Measurements from ENCODE around the gene ACAA2.
"Not testable (repeated sequence)": the region's sequence is repeated elsewhere in the genome, so short reads cannot be mapped to it uniquely, and the experiment has no call there.

Gene ACAA2

DNA sequence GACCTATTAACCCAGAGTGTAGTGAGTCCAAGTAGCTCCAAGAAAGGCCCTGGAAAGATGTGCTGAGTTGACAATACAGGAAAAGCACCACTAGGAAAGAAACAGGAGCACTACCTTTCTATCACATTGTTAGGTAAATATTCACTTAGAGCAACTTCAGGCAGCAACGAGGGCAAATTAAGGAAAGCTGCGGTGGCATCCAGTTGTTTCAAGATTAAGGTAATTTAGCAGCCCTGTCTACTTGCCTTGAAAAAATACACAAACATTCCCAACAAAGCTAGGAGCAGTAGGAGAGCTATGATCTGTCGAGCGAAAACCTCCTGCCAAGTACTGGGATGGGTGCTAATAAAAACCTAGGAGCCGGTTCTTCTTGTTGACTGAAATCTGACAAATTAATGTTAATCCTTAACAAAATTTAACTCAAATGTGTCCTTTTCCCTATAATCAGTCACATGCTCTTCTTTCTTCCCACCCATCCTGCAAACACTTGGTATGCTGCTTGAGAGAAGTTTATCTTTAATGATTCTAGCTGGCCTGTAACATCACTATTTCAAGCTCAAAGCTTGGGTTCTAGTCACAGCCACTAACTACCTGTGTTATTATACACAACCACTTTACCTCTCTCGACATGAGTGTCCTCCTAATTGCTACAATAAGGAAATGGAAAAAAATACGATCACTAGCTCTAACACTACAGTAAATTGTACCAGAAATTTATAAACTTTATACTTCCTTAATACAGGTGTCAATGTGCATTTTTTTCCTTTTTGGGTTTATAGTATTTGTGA, 2.0 kb downstream of the ACAA2 start:
- DNase-seq (ENCODE audit: low read depth, low spot score): no peak

DNA sequence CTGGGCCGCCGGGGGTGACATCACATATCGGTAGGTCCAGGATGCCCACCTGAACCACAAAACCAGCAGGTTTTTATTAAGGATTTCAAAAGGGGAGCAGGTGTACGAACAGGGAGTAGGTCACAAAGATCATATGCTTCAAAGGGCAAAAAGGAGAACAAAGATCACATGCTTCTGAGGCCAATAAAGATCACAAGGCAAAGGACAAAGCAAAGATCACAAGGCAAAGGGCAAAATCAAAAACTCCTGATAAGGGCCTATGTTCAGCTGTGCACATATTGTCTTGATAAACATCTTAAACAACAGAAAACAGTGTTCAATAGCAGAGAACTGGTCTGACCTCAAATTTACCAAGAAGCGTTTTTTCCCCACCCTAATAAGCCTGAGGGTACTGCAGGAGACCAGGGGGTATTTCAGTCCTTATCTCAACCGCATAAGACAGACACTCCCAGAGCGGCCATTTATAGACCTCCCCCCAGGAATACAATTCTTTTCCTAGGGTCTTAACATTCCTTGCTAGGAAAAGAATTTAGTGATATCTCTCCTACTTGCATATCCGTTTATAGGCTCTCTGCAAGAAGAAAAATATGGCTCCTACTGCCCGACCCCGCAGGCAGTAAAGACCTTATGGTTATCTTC, 4.7 kb downstream of the ACAA2 start:
- DNase-seq (ENCODE audit: low read depth, low spot score): not testable (repeated sequence)

DNA sequence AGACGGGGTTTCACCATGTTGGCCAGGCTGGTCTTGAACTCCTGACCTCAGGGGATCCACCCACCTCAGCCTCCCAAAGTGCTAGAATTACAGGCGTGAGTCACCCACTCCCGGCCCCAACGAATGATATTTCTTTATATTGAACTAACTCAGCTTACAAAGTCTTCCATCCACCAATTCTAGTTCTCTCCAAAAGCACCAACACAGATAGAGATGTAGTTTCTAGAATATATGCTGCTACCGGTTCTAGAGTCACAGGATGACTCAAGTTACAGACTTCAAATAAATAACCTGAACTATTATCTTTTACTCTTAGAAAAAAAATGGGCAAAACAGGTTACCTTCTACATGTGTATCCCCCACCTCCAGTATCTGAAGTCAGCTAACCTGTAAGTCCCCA, 9.2 kb downstream of the ACAA2 start:
- no peak for DNase-seq (ENCODE audit: low read depth, low spot score)

DNA sequence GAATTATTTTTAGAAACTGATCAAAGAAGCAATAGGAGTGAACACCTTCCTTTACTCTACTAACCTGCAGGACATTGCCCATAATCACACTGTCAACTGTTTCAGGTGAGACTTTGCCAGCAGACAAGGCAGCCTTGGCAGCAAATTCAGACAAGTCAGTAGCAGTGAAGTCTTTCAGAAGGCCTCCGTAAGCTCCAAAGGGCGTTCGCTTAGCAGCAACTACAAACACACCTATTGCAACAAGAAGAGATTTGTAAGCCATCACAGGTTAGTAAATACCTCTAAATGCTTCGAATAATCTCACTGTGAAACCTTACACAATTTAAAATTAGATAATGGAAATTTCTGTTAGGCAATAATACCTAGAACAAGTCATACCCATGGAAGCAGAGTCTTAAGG, 10.7 kb downstream of the ACAA2 start:
- DNase-seq (ENCODE audit: low read depth, low spot score): no peak

DNA sequence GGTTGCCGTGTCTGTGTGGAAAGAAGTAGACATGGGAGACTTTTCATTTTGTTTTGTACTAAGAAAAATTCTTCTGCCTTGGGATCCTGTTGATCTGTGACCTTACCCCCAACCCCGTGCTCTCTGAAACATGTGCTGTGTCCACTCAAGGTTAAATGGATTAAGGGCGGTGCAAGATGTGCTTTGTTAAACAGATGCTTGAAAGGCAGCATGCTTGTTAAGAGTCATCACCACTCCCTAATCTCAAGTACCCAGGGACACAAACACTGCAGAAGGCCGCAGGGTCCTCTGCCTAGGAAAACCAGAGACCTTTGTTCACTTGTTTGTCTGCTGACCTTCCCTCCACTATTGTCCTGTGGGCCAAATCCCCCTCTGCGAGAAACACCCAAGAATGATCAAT, 12.8 kb downstream of the ACAA2 start:
- DNase-seq (ENCODE audit: low read depth, low spot score): not testable (repeated sequence)

DNA sequence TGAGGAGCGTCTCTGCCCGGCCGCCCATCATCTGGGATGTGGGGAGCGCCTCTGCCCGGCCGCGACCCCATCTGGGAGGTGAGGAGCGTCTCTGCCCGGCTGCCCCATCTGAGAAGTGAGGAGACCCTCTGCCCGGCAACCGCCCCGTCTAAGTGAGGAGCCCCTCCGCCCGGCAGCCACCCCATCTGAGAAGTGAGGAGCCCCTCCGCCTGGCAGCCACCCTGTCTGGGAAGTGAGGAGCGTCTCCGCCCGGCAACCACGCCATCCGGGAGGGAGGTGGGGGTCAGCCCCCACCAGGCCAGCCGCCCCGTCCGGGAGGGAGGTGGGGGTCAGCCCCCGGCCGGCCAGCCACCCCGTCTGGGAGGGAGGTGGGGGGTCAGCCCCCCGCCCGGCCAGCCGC, 13.5 kb downstream of the ACAA2 start:
- not testable (repeated sequence) for DNase-seq (ENCODE audit: low read depth, low spot score)

DNA sequence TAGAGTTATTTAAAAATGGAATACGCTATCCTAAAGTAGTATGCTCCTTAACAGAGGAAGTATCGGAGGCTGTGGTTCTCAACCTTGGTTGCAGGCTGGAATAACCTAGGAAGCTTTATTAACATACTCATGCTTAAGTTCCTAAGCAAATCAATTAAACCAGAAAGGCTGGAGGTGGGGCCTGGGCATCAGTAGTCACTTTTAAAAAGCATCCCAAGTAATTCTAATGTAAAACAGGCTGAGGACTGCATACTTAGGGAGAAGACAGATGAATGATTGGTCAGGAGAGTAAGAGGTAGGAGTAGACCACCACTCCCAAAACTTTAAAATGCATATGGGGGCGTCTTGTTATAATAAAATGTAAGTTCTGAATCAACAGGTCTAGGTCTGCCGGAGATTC, 15.3 kb downstream of the ACAA2 start:
- DNase-seq (ENCODE audit: low read depth, low spot score): no peak

DNA sequence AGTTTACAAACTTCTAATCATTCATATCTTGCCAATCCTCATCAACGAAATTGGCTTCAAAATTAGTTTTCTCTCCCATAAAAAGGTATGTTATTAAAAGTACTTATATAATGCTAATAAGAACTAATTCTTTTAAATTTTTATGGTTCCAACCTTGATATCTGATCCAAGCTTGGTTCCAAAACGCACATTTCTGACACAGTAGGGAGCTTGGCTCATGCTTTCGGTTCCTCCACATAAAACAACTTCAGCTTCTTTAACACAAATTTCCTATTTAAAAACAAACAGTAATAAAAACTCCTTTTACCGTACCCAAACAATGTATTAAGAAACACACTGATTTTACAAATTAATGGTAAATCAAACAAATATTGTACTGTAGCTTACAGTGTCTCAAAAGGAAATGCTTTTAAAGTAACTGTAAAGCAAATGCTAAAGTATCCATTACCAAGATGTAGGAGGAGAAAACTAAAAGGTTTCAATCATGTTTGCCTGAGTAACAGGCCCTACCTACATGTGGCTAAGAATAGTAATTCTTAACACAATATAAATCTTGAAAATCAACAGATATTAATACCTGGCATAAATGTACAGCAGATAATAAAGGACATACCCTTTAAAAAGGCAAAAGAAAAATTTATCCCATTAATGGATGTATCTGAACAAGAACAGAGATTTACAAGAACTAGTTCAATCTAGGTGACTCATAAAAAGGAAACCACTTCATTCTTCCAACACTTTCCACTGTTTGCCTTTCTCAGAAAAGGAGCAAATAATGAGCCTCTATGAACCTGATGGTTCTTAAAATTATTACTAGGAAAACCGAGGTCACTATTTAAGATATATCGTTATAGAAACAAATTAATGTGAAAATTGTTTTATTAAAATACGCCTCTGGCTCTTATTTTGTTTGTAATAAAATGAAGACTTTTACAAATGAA, 17.5 kb downstream of the ACAA2 start:
- no peak for DNase-seq (ENCODE audit: low read depth, low spot score)

DNA sequence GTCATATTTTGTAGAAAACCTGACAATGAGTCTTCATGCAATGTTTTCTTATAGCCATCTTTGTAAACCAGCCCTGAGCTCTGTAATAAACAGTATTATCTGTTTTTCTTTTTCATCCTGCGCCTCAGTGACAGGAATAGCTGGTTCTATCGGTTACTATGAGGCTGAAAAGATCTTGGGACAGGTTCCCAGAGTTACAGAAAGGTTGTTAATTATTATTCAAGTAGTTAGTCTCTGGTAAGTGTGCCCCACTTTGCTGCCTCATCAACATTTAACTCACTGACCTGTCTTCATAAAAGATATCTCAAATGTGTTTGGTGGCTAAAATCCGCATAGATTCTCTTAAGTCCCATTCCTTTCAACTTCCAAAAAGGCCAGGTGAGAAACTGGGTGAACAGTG, 18.6 kb downstream of the ACAA2 start:
- no peak for DNase-seq (ENCODE audit: low read depth, low spot score)

DNA sequence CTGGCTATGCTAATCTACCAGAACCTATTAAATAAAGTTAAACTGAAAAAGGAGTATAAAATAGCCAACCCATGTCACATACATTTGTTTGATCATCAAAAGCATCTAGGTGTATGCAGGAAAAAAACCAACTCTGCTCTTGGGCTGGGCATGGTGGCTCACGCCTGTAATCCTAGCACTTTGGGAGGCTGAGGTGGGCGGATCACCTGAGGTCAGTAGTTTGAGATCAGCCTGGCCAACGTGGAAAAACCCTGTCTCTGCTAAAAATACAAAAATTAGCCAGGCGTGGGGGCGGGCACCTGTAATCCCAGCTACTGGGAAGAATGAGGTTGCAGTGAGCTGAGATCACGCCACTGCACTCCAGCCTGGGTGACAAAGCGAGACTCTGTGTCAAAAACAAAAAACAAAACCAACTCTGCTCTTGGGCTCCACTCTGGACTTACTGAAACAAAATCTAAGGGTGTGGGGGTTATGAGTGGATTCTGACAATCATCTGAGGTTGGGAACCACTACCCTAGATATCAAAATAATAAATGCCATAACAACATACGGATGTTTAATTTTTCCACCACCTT, 23.7 kb downstream of the ACAA2 start:
- DNase-seq (ENCODE audit: low read depth, low spot score): not testable (repeated sequence)

DNA sequence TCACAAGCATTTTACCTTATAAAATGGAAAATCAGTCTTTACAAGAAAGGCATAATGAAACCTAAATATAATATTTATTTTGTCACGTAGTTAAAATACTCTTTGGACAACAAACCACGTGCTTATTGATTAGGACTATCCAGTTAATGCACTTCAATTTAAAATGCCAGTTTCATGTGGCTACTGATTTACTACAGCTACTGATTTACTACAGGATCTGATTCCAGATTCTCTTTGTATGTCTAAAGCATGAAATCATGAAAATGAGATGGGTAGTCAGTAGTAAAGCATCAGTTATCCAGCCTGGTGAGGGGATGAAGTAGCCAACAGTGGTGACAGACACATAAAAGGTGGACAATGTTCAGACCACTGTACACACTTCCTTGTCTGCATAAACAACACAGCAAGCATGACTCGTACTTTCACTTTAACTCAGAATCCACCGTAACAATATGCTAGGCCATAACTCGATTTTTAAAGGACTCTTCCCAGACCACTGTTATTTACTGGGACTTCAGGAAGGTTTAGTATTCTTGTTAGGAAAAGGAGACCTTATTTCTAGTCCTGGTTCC, 24.9 kb downstream of the ACAA2 start:
- no peak for DNase-seq (ENCODE audit: low read depth, low spot score)

DNA sequence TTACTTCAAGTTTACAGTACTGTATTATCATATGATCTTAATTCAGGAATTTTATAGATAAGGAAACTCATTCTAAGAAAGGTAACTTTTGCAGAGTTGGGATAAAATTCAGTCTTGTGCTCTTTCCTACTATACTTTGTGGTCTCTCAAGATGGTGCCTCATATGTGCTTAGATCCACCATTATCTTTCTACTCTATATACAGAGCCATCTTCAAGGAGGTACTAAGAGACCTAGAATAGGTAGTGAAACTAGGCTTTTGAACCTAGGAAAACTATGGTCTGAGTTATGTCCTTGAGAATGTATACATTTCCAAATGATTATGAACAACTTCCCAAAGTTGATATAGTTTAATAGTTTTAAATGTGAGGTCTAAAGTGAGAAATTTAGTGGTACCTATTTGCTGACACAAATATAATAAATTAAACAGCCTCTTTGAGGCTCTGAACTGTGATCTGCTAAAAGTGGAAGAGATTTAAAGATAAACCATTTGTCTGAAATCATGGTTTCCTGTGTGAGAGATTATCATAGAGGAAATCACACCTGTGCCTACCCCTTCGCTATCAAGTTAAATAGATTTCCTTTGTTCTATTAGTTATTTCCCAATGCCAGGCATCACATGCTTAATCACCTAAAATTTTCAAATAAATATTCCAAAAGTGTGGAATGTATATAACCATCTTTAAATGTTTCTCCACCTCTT, 27.2 kb downstream of the ACAA2 start:
- no peak for DNase-seq (ENCODE audit: low read depth, low spot score)

DNA sequence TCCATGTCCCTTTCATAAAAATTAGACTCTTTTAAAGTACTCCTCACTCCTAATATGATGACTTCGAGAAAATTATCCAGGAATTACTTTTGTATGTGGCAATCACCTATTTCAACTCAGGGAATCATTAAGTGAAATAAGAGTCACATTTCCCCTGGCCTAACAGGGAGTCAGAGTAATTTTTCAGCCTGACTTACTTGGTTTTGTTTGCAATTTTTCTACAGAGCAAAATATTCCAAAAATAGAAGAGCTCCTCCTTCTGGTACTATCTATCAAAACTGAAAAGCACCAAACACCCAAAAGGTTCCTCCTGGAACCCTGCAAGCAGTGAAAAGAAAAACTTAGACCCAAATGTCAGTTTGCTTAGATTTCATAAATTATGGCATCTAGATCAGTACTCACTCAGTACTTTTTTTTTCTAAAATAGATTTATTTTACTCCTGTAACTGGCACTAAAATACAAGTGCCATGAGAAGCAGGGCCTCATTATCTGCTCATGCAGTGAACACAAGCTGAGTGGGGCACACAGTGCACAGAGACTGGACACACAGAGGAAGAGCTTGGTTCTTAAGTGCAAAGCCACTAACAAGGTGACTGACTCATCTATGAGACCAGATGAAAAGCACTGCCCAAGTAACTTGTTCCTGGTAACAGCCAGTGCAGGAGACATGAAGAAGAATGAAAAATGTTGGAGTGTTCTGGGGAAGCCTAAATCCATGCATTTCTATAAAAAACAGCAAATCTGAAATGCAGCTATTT, 28.7 kb downstream of the ACAA2 start:
- DNase-seq (ENCODE audit: low read depth, low spot score): no peak

DNA sequence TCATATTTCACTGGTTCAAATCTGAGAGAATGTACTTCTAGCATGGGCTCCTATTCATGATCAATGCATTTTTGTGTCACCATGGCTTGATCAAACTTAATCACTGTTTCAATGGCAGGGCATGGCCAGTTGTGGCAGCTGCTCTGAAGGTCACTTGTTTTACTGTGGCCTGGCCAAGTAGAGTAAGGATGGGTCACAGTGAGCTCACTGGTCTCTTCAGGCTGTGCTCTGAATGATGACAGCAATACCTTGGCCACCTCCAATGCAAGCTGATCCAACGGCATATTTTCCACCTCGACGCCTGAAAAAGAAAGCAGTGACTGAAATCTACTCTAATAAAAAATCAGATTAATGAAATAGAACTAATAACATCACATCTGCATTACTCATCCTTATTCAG, 29.7 kb downstream of the ACAA2 start:
- not testable (repeated sequence) for DNase-seq (ENCODE audit: low read depth, low spot score)

DNA sequence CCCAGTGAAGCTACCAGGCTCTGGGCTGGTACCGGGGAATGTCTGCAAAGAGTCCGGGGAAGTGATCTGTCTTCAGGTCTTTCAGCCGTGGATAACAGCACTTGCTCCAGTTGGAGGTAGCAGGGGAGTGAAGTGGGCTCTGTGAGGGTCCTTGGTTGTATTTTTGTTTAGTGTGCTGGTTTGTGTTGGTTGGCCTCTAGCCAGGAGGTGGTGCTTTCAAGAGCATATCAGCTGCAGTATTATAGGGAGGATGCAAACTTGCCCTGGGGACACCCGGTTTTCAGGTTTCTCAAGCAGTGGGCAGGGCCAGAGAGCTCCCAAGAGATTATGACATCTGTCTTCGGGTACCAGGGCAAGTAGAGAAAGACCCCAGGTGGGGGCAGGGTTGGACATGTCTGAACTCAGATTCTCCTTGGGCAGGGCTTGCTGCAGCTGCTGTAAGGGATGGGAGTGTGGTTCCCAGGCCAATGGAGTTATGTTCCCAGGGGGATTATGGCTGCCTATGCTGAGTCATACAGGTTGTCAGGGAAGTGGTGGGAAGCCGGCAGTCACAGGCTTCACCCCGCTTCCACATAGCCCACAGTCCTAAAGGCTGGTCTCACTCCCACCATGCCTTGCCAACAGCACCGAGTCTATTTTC, 34.4 kb downstream of the ACAA2 start:
- DNase-seq (ENCODE audit: low read depth, low spot score): no peak

DNA sequence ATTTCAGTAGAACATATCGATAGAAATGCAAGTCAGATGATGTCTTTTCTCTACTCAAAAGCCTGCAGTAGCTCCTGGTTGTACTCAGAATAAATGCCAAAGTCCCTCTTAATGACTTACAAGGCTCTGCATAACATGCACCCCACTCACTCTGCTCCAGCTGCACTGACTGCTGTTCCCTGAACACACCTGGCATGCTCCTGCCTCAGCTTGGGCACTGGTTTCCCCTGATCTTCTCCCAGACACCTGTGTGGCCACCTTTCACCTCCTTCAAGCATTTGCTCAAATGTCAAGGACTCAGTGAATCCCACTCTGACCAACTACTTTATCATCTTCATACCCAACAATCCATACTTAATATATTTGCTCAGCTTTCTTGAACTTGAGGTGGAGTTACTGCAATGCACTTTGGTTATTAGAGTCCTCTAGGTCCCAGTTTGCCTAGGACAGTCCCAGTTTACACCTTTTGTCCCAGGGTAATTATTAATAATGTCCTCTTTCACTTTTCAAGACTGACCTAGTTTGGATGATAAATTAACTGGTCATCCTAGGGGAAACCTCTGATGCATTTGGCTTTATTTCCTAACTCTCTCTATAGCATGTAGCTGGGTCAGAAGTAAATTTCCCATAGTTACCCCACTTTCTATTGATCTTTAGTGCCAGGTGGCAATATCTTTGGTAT, 44.1 kb downstream of the ACAA2 start:
- no peak for DNase-seq (ENCODE audit: low read depth, low spot score)

DNA sequence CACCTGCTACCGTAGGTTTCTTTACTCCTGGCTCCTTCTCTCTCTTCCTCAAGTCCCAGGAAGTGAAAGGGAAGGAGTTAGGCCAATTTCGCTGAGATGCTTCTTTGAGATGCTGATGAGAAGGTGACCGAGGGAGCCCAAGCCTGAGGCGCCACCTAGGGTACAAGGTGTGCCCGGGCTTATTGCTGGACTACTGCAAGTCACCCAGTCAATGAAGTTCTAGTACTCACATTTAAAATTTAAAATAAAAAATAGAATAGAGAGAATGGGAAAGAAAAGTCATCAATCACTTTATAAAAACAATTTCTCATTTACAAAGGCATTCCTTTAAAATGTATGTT, 45.3 kb downstream of the ACAA2 start:
- peak; percentile 71 for DNase-seq (ENCODE audit: low read depth, low spot score)

DNA sequence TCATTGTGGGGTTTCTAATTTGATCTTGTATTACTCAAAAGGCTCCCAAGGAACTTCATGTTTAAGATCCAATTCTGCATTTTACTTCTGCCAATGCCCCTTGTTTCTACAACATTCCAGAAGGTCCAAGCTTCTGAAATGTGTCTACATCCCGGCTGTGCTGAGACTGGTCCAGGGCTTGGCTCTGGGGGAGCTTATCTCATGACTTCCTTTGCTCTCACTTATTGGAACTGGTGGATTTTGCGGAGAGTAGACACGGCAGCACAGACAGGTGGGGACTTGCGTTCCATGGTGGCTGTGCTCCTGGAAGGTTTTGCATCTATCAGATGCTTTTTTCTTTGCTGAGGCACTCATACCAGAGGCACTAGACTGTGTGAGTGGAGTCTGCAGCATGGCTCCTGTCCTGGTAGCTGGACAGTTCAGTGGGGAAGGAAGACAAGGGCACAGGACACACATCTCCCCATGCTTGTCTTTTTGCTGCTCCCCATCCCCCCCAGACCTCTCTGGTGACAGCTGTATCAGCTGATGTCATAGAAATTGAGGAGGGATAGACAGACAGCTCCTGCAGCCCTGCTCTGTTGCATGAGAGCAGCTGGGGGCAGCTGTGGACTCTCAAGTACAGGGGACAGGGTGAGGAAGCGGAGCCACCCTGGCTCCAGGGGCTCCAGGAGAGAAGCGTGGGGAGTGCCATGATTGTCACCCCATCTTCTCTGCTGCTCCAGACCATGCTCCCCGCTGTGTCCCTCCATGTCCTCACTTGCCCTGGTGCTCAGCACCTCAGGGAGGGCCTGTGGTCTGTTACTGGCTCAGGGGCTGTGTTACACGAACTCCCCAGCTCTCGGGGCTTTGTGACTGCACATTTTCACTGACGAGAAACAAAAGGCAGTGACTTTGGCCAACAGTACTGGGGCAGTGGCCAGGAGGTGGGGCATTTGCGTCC, 46.0 kb downstream of the ACAA2 start:
- no peak for DNase-seq (ENCODE audit: low read depth, low spot score)

Measured in iPS DF 19.7 (cell line).